SW 1271 (cell line): ENCODE measurements around the gene CSMD2.

Experiments used
- DNase-seq, 2 experiments: peaks; one replicate each; lab custom pipeline; 2025; lab: John Stamatoyannopoulos, UW

Gene CSMD2

GRCh38 chr1:33852711-33853110, 312.3 kb downstream of the CSMD2 start:
- DNase-seq = no peak

DNA sequence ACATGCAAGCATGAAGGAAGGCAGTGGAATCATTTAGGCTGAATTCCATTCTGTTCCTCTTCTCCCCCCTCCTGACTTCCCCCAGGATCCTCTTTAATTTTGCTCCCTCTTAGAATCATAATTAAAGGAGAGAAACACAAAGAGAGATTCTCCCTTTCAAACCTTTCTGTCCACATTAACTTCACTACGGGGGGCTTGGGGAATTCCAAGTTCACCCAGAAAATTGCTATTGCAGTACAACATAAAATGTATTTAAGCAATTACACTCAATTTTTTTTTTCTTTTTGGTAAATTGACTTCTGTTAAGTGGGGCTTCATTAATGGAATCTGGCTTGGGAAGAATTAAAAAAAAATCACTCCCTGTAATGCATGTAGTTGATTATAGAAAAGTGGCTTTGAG, 314.5 kb downstream of the CSMD2 start:
- DNase-seq = no peak

GRCh38 chr1:33849211-33849610, 315.8 kb downstream of the CSMD2 start:
- DNase-seq = no peak

DNA sequence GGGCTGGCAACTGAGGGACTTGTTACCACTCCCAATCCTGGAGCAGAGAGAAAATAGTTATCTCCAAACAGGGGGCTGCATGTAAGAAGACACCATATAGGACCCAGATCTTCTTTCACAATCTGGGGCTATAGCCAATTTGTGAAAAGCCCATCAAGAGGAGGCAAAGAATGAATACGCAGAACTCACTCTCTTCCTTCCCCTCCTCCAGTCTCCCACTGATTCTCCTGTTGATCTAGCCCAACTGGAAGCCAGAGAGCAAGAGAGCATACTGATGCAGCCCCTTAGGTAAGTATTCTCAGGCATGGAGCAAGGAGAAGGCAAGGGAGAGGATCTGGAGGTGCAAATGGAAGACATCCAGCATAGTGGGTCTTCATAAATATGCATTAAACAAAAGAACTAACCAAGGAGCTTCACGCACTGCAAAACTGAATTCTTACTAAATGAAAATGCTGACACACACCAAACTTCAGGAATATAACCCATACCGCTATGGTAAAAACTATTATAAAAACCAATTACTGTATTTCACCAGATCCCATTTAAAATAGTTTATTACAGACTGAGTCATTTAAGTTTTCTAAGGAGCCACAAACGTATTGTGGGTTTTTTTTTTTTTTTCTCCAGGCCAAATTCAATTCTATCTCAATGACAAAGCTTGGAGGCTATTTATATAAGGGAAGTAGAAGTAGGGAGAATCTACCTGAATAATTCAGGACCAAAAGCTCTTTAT, 316.7 kb downstream of the CSMD2 start:
- no peak for DNase-seq

- DNase-seq = no peak
Measured at GRCh38 chr1:33846861-33847260, 318.2 kb downstream of the CSMD2 start.

GRCh38 chr1:33844166-33844565, 320.9 kb downstream of the CSMD2 start:
- no peak for DNase-seq

- DNase-seq = no peak
Measured at GRCh38 chr1:33842348-33842747, 322.7 kb downstream of the CSMD2 start.

- no peak for DNase-seq
Measured at GRCh38 chr1:33841494-33841893, 323.5 kb downstream of the CSMD2 start.

DNA sequence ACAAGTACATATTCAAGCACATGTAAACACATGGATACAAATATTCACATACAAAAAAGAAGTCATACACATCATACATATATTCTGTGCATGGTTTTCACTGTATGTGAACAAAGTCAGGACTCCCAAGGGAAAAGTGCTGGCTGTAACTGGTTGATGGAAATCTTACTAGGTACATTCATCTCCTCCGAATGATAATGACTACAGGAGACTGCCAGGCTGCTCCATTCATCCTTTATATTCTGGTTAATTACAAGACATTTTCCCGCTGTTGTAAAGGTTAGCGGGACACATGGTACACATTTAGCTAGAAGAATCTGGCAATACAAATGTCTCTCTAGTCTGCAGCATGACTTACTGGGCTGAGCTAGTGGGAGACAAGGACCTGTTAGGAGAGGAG, 327.4 kb downstream of the CSMD2 start:
- no peak for DNase-seq

DNA sequence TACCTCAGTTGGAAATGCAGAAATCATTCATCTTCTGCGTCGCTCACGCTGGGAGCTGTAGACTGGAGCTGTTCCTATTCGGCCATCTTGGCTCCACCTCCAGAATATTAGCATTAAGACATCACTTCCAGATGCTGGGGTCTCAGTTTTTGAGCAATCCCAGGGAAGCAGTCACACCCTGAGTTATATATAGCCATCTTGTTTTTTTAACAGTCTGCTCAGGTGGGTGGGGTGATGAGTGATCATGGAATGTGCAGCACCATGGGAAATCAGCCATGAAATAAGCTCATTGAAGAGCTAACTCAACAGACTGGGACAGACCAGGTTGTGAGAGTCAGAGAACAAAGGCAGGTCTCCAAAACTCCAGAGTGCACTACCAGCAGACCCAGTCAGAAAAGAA, 328.1 kb downstream of the CSMD2 start:
- DNase-seq = no peak

GRCh38 chr1:33828654-33829053, 336.4 kb downstream of the CSMD2 start:
- DNase-seq = no peak

- no peak for DNase-seq
Measured at GRCh38 chr1:33828059-33828458, 337.0 kb downstream of the CSMD2 start.

- DNase-seq = no peak
Measured at GRCh38 chr1:33826711-33827110, 338.3 kb downstream of the CSMD2 start.

DNA sequence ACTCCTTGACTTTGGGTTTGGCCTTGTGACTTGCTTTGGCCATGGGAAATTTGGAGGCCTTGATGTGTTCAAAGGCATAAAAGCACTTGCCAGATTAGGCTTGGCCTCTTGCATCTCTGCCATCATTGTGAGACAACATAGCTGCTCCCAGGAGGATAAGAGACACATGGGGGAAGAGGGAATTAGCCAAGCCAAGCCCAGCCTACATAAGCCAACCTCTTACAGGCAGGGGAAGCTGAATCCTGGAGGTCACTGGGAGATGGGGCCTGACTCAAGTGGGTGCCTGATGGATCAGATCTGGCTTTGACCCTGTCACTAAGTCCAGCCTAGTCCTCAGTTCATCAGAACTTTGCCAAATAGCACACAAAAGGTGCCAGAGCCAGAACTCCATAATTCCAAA, 338.7 kb downstream of the CSMD2 start:
- DNase-seq = no peak

DNA sequence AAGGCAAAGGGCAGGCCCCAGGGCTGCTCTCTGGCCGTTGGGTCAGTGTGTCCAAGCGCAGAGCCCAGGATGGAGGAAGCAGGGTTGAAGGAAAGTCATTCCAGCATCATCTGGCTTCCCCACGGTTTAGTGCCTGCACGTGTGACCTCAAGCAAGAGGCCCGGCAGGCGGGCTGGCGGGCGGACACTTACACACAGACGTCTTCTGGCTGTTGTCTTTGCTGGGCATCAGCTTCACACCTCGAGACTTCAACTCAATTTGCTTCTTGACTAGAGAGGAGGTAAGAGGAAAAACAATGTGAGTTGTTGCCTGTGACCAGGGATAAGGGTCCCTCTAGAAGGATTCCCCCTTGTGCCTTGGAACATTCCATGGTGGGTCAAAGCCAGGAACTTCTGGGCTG, 339.5 kb downstream of the CSMD2 start:
- DNase-seq = no peak

DNA sequence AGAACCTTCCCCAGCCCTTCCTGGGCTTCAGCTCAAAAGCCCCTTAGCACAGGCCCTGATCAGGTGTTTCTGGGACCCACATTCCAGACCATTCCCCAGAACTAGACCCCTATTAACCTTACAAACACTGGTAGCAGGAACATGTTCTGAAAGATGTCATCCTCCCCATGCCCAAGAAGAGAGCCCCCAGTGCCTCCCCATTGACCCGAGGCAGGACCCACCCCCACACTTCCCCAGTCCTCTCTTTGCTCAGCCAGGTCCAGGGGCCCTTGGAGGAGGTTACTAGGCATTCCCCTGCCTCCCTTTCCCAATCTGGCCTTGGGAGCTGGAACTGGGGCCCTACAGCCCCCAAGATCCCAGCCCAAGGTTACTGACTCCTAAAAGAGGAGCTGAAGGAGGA, 340.1 kb downstream of the CSMD2 start:
- no peak for DNase-seq

GRCh38 chr1:33824321-33824720, 340.7 kb downstream of the CSMD2 start:
- no peak for DNase-seq

GRCh38 chr1:33823830-33824229, 341.2 kb downstream of the CSMD2 start:
- DNase-seq = no peak

DNA sequence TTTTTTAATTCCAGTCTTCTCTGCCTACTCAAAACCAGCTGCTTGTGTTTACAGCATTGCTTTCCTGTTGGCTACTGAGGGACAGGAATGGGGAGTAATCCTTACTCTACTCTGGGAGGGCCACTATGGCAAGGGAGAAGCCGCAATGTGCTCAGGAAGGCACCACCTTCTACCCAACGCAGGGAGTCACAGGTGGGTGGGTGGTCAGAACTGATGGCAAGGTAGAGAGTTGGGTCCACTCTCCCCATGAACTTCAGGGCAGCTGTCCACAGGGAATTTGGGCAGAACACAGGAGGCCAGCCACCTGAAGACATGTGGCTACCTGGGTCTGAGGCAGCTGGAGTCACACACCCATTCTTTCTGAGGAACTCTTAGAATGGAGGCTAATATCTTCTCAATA, 341.6 kb downstream of the CSMD2 start:
- no peak for DNase-seq

- DNase-seq = no peak
Measured at GRCh38 chr1:33822396-33822795, 342.6 kb downstream of the CSMD2 start.

- DNase-seq = no peak
Measured at GRCh38 chr1:33821291-33821690, 343.7 kb downstream of the CSMD2 start.

DNA sequence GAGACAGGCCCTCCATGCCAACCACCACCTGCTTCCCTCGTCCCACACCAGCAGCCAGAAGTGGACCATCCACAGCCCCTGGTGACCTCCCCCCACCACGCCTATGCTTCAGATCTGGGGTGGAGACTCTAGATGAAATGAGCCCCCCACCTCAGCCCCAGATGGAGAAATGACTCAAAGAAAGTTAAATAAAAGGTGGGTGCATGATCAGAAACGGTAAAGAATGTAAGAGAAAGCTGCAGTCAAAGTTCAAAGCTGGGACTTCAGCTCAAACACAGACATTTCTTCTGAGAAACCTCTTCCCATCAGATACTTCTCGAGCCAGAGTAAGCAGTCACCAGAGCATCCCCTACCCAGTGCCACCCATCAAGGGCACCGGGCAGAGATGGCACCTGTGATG, 344.2 kb downstream of the CSMD2 start:
- no peak for DNase-seq

- no peak for DNase-seq
Measured at GRCh38 chr1:33819913-33820311, 345.1 kb downstream of the CSMD2 start.

- DNase-seq = no peak
Measured at GRCh38 chr1:33819290-33819912, 345.6 kb downstream of the CSMD2 start.
